ENCODE data around the gene SMPX. TPM values are rescaled to one million over a fixed set of nuclear protein-coding genes. Genes with fewer than 3 reads are reported as not detected.

The SMPX gene
- total RNA-seq, 2 experiments from 2014 or later = not detected

DNA sequence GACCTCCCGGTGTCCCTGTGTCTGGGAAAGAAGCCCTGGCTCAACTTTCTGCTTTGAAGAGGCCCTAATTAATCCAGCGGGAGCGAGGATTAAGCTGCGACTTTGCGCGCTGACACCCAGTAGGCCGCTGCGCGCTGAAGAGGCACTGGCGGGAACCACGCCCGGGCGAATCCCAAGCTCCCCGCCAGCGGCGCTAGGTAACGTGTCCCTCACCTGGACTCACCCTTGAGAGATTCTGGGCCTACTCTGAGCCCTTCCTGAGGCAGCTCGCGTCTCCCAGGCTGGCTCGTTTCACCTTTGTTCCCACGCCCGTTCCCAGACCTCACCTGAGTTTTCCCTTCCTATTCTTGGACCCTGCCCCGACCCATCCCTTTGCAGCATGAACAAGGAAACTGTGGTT is 99.2 kb downstream of the SMPX start:
- H3K4me3 Mint-ChIP-seq = peak overlapping the region; percentile 67
- H3K27ac Mint-ChIP-seq = no peak overlapping the region
- H3K4me1 Mint-ChIP-seq (ENCODE audit: low read depth) = peaks cover 11% of the 10 kb centered on the region
- DNase-seq = peak; percentile 44
- H3K9me3 Mint-ChIP-seq = no peaks in the 10 kb centered on the region
- CTCF ChIA-PET = interaction anchor here (0.7 kb wide), 1 partner anchor 135 kb away, joined by 3 read pairs; no protein-coding TSS in a partner anchor
- no peaks in the 10 kb centered on the region for H3K27me3 Mint-ChIP-seq (ENCODE audit: low read depth)
- intact Hi-C loops (cut with micrococcal nuclease) = loop anchor here (1.0 to 10.0 kb wide), 4 partner anchors 180 to 326 kb away; partner anchors contain the start of genes CNKSR2 and MBTPS2
- peaks cover 1% of the 10 kb centered on the region for H3K36me3 Mint-ChIP-seq (ENCODE audit: low read depth)

DNA sequence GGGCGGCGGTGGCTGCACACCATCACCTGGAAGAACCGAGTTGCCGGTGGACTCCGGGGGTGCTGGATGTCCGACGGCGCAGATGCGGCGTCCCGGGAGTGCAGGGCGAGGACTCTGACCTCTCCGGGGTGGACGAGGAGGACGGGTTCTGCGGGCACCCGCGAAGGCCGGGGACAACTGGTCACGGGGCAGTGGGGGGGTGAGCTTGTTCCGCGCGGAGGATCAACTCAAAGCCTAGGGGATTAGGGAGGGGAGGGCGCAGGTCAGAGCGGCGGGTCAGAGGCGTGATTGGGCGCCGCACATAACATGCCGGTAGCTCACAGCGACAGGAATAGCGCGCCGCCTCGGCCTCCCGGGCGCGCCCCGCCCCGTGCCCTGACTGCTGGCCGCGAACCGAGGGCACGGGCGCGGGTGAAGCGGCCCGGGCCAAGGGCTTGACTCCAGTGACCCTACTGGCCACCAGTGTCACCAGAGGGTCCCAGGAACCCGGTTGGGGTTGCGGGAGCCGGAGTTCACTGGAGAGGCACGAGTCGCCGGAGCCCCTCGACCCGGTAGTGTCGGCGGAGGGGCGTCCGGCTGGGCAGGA is 99.7 kb downstream of the SMPX start, which contains the start of gene KLHL34:
KLHL34 (minus strand) TSS at position 179 of the 586 bp plus-strand sequence. CDS start 542 bp downstream, outside the sequence.
- Mint-ChIP-seq H3K27ac (no peak within 1 kb of the TSS), H3K36me3 (ENCODE audit: low read depth) (peaks cover 1% of the 10 kb centered on the region), H3K9me3 (no peaks in the 10 kb centered on the region), H3K4me1 (ENCODE audit: low read depth) (peaks cover 11% of the 10 kb centered on the region), H3K4me3 (peak within 1 kb of the TSS; percentile 67), H3K27me3 (ENCODE audit: low read depth) (no peaks in the 10 kb centered on the region)
- CTCF ChIA-PET = no interaction called here
- intact Hi-C loops (cut with micrococcal nuclease) = loop anchor here (1.0 to 10.0 kb wide), 4 partner anchors 181 to 327 kb away; partner anchors contain the start of genes CNKSR2 and MBTPS2
- peak; percentile 26 for DNase-seq

DNA sequence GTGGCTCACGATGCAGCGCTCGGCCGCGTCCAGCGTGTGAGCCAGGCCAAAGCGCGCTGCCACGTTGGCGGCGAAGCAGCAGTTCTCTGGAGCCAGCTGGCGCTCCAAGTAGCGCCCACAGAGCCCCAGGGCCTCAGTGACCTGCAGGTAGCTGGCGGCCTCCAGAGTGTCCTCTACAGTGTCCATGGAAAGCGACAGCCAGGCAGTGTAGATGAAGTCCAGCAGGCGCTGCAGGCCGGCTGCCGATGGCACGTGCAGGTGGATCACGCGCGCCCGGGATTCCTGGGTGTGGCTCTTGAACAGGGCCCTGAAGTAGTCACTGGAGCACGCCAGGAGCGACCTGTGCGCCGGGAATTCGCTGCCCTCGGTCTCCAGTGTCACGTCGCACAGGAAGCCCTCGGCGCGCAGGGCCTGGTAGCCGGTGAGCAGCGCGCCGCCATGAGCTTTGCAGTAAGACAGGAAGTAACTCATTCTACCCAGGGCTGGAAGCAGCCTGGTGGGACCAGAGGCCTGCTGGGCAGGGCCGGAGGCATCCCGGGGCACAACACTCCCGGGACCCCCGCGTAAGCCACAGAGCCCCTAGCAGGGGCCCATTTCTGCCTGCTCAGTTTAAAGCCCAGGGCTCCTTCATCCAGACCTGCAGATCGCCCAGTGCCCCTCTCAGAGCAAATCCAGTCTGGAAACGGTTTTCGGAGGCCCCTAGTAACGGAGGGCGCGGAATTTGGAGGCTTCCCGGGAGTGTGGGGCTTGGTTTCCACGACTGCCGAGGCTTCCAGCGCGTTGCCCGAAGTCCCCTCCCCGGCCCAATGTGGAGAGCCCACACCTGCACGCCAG is 100.4 kb downstream of the SMPX start:
- Mint-ChIP-seq H3K27me3 (ENCODE audit: low read depth) (no peaks in the 10 kb centered on the region), H3K27ac (no peak overlapping the region), H3K9me3 (no peaks in the 10 kb centered on the region), H3K4me1 (ENCODE audit: low read depth) (peaks cover 11% of the 10 kb centered on the region), H3K4me3 (peak overlapping the region; percentile 67), H3K36me3 (ENCODE audit: low read depth) (peaks cover 1% of the 10 kb centered on the region)
- CTCF ChIA-PET = no interaction called here
- DNase-seq = peak; percentile 40
- intact Hi-C loops (cut with micrococcal nuclease) = loop anchor here (1.0 to 10.0 kb wide), 4 partner anchors 181 to 327 kb away; partner anchors contain the start of genes CNKSR2 and MBTPS2

DNA sequence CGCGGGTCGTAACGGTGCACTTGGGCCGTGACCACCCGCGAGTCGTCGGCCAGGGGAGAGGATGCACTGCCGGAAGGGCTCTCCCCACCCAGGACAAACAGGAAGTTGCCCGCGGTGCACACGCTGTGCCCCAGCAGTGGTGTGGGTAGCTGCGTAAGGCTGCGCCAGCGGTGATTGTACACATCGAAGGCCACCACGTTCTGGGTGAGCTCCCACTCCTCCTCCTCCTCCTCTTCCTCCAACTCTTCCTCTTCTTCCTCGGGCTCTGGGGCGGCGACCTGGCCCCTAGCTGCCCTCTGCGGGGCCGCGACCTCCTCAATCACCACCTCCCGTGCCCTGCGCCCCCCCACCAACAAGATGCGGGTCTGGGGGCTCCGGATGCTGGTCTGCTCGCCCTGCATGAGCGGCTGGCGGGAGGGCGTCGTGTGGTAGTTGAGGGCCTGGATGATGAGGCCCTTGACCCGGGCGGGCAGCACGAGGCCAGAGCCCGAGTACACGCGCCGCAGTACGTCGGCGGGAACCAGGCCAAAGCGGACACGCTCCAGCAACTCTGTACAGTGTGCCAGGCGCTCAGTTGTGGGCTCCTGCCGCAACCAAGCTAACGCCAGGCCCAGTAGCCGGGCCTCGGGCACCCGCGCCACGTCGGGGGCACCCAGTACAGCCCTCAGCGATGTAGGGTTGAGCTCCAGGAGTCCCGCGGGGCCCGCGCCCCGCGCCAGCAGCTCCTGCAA is 101.2 kb downstream of the SMPX start:
- Mint-ChIP-seq H3K9me3 (no peaks in the 10 kb centered on the region), H3K4me3 (no peak overlapping the region), H3K27me3 (ENCODE audit: low read depth) (no peaks in the 10 kb centered on the region), H3K36me3 (ENCODE audit: low read depth) (peaks cover 1% of the 10 kb centered on the region), H3K4me1 (ENCODE audit: low read depth) (peaks cover 11% of the 10 kb centered on the region), H3K27ac (no peak overlapping the region)
- DNase-seq = no peak
- CTCF ChIA-PET = no interaction called here
- intact Hi-C loops (cut with micrococcal nuclease) = loop anchor here (5.0 to 10.0 kb wide), 2 partner anchors 284 to 328 kb away; partner anchors contain the start of gene CNKSR2

Other genes with a start within 250 kb of the SMPX start
- gene KLHL34, start 99.8 kb downstream of the SMPX start, total RNA-seq = 1 to 10 TPM; 1.1 to 1.2 TPM
- 1 to 10 TPM; 4.7 to 5.4 TPM for gene MBTPS2, start 81.5 kb upstream of the SMPX start, total RNA-seq
- gene YY2, start 97.9 kb upstream of the SMPX start, total RNA-seq = 1 to 10 TPM in 1 of 2 experiments, under 1 TPM in 1; 0.79 to 1.3 TPM
- gene SMS, start 182.6 kb upstream of the SMPX start, total RNA-seq = 100 to 1,000 TPM; 148 to 156 TPM